ENCODE data around the gene OR52E5. TPM values are rescaled to one million over a fixed set of nuclear protein-coding genes. Genes with fewer than 3 reads are reported as not detected.

Gene OR52E5
- total RNA-seq, result not detected

- Mint-ChIP-seq H3K27me3 (peaks cover 4% of the 10 kb centered on the region), H3K36me3 (ENCODE audit: low read depth) (no peaks in the 10 kb centered on the region), H3K4me3 (no peak within 1 kb of the TSS), H3K27ac (no peak within 1 kb of the TSS), H3K4me1 (ENCODE audit: low read depth) (no peaks in the 10 kb centered on the region), H3K9me3 (no peaks in the 10 kb centered on the region)
- DNase-seq (no peak), ATAC-seq (no peak)
- no peak for TF ChIP-seq CTCF (IDR thresholded peaks at IDR 0.05)
- POLR2A ChIA-PET, result no interaction called here
- CTCF ChIA-PET, result no interaction called here
- intact Hi-C loops (cut with micrococcal nuclease), result no loop called here
Observed at GRCh38 chr11:5892908-5893307, at the start of gene OR52E5. OR52E5 (plus strand) TSS chr11:5893208; CDS start chr11:5900777, 7,569 bp downstream.

GRCh38 chr11:5846701-5847100, 46.3 kb upstream of the OR52E5 start:
- DNase-seq (no peak), ATAC-seq (no peak)
- Mint-ChIP-seq H3K27ac (no peak overlapping the region), H3K9me3 (no peaks in the 10 kb centered on the region), H3K27me3 (peaks cover 4% of the 10 kb centered on the region), H3K4me3 (no peak overlapping the region), H3K36me3 (ENCODE audit: low read depth) (no peaks in the 10 kb centered on the region), H3K4me1 (ENCODE audit: low read depth) (no peaks in the 10 kb centered on the region)
- POLR2A ChIA-PET, result no interaction called here
- intact Hi-C loops (cut with micrococcal nuclease), result no loop called here
- CTCF ChIA-PET, result no interaction called here
- no peak for TF ChIP-seq CTCF (IDR thresholded peaks at IDR 0.05)

DNA sequence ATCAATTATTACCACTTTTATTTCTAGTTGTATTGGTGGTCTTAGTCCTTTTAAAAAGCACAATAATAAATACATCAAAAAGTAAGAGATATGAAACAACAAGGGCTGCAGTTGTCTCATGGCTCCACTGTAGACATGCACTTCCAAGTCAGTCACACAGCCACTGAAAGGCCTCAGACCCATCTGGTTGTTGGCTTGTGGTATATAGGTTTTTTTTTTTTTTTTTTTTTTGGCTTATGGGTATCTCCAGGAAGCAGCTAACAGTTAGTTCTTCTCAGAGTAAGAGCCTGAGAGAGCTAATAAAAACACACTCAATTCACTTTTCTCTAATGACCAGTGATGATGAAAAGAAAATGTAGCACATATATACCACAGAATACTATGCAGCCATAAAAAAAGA, 45.3 kb upstream of the OR52E5 start:
- intact Hi-C loops (cut with micrococcal nuclease), result no loop called here
- POLR2A ChIA-PET, result no interaction called here
- Mint-ChIP-seq H3K27ac (no peak overlapping the region), H3K36me3 (ENCODE audit: low read depth) (no peaks in the 10 kb centered on the region), H3K4me3 (no peak overlapping the region), H3K27me3 (peaks cover 8% of the 10 kb centered on the region), H3K9me3 (no peaks in the 10 kb centered on the region), H3K4me1 (ENCODE audit: low read depth) (no peaks in the 10 kb centered on the region)
- no peak for DNase-seq
- CTCF ChIA-PET, result no interaction called here
- no peak for TF ChIP-seq CTCF (IDR thresholded peaks at IDR 0.05)
- ATAC-seq, result no peak

- Mint-ChIP-seq H3K27ac (no peak overlapping the region), H3K36me3 (ENCODE audit: low read depth) (no peaks in the 10 kb centered on the region), H3K4me1 (ENCODE audit: low read depth) (no peaks in the 10 kb centered on the region), H3K9me3 (no peaks in the 10 kb centered on the region), H3K27me3 (peaks cover 17% of the 10 kb centered on the region), H3K4me3 (no peak overlapping the region)
- no peak for TF ChIP-seq CTCF (IDR thresholded peaks at IDR 0.05)
- no peak for DNase-seq
- intact Hi-C loops (cut with micrococcal nuclease), result no loop called here
- POLR2A ChIA-PET, result no interaction called here
- CTCF ChIA-PET, result no interaction called here
- ATAC-seq, result no peak
Observed at GRCh38 chr11:5851002-5851401, 42.0 kb upstream of the OR52E5 start.

DNA sequence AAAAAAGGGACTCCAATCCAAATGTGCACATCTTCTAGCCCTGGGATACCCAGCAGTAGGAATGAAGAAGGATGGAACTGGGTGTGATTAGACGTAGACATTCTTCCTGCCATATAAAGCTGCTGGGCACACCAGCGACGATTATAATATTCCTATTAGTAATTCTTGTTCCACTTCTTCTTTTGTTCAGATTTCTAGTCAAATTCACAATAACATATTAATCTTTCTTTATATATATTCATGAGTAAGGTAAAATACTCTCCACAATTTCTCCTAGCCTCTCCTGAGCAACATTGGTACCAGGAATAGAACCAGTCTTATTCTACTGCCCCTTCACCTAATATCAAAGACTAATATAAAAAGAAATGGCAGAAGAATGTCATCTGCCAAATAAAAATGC, 35.4 kb upstream of the OR52E5 start, which contains the start of gene OR52E8:
Gene OR52E8, minus strand, starts transcription at position 101 of the 400 bp plus-strand sequence. Its CDS starts 0 bp downstream, at position 101.
- Mint-ChIP-seq H3K4me1 (ENCODE audit: low read depth) (no peaks in the 10 kb centered on the region), H3K27ac (no peak within 1 kb of the TSS), H3K27me3 (peaks cover 16% of the 10 kb centered on the region), H3K4me3 (no peak within 1 kb of the TSS), H3K9me3 (no peaks in the 10 kb centered on the region), H3K36me3 (ENCODE audit: low read depth) (no peaks in the 10 kb centered on the region)
- intact Hi-C loops (cut with micrococcal nuclease), result no loop called here
- CTCF ChIA-PET, result no interaction called here
- ATAC-seq (no peak), DNase-seq (no peak)
- POLR2A ChIA-PET, result no interaction called here
- TF ChIP-seq CTCF (IDR thresholded peaks at IDR 0.05), result no peak

Measured in activated CD8-positive, alpha-beta T cell treated with anti-CD3 and anti-CD28 coated beads for 36 hours (primary cell).